HG02759 (cell line): ENCODE results near the gene OR2AG1.
"Not testable (repeated sequence)": the region's sequence is repeated elsewhere in the genome, so short reads cannot be mapped to it uniquely, and the experiment has no call there.

ENCODE experiments used
- ATAC-seq: cut with Tn5 transposase; IDR thresholded peaks from one replicate; pipeline ENCODE4 v1.9.1; 2021; ENCODE audit warnings: mild to moderate bottlenecking, moderate library complexity; ENCODE audit not compliant: unreplicated experiment

The OR2AG1 gene

GRCh38 chr11:6780829-6781228 lies 2.0 kb upstream of the OR2AG1 start:
- no peak for ATAC-seq

- no peak for ATAC-seq
Observed at GRCh38 chr11:6790546-6790945, 7.7 kb downstream of the OR2AG1 start.

GRCh38 chr11:6794639-6795038 lies 11.8 kb downstream of the OR2AG1 start:
- no peak for ATAC-seq

- no peak for ATAC-seq
Observed at GRCh38 chr11:6799402-6799801, 16.6 kb downstream of the OR2AG1 start, which contains the start of gene OR6A2. OR6A2 (minus strand) TSS chr11:6799689; CDS start chr11:6795708, 3,981 bp downstream.

GRCh38 chr11:6801075-6801474 lies 18.3 kb downstream of the OR2AG1 start:
- ATAC-seq, result not testable (repeated sequence)

- peak; percentile 92 for ATAC-seq
Observed at GRCh38 chr11:6812390-6813005, 29.7 kb downstream of the OR2AG1 start.

- no peak for ATAC-seq
Observed at GRCh38 chr11:6813656-6814055, 30.8 kb downstream of the OR2AG1 start.

GRCh38 chr11:6817694-6818093 lies 34.9 kb downstream of the OR2AG1 start:
- no peak for ATAC-seq

GRCh38 chr11:6818967-6819366 lies 36.1 kb downstream of the OR2AG1 start:
- ATAC-seq, result no peak

- ATAC-seq, result no peak
Observed at GRCh38 chr11:6824136-6824823, 41.5 kb downstream of the OR2AG1 start.

- ATAC-seq, result no peak
Observed at GRCh38 chr11:6825231-6825744, 42.5 kb downstream of the OR2AG1 start.

- no peak for ATAC-seq
Observed at GRCh38 chr11:6828103-6828502, 45.3 kb downstream of the OR2AG1 start.

GRCh38 chr11:6833356-6833755 lies 50.5 kb downstream of the OR2AG1 start:
- no peak for ATAC-seq

GRCh38 chr11:6834021-6834420 lies 51.2 kb downstream of the OR2AG1 start:
- no peak for ATAC-seq
